ENCODE data around the gene TET2.

The TET2 gene

GRCh38 chr4:105304085-105304484 lies 157.4 kb downstream of the TET2 start:
- DNase-seq: no peak

GRCh38 chr4:105305019-105305836 lies 158.6 kb downstream of the TET2 start:
- DNase-seq: no peak

GRCh38 chr4:105306158-105306781 lies 159.6 kb downstream of the TET2 start:
- DNase-seq: no peak

- DNase-seq: no peak
Measured at GRCh38 chr4:105306820-105307219, 160.1 kb downstream of the TET2 start.

- DNase-seq: no peak
Measured at GRCh38 chr4:105318486-105318885, 171.8 kb downstream of the TET2 start.

GRCh38 chr4:105327222-105327621 lies 180.5 kb downstream of the TET2 start:
- DNase-seq: no peak

- DNase-seq: no peak
Measured at GRCh38 chr4:105327956-105328355, 181.3 kb downstream of the TET2 start.

GRCh38 chr4:105329081-105329480 lies 182.4 kb downstream of the TET2 start:
- no peak for DNase-seq
